Panc1 (cell line): ENCODE results near the gene KCNQ1. TPM values are rescaled to one million over a fixed set of nuclear protein-coding genes. Genes with fewer than 3 reads are reported as not detected.

Experiments
- ATAC-seq: fragments of 200-7000 bp; cut with Tn5 transposase; 2 replicates; pipeline ENCODE4 v1.9.1; 2020; ENCODE audit warnings: mild to moderate bottlenecking, moderate library complexity
- BruUV-seq: library from RNA; stranded (reverse); fragments of 400-500 nt; replicated peaks from 2 replicates; lab custom pipeline; 2021; lab: Mats Ljungman, UMichigan
- CTCF ChIA-PET: fragments of 300-600 bp; sonication (Branson Sonifier 250); formaldehyde crosslinking; loops from one replicate; lab custom pipeline; 2022; ENCODE audit warnings: antibody characterized with exemption; lab: Charles Lee
- POLR2A ChIA-PET: fragments of 300-600 bp; sonication (Branson Sonifier 250); formaldehyde crosslinking; loops from one replicate; lab custom pipeline; 2022; ENCODE audit warnings: antibody characterized with exemption; lab: Charles Lee
- DNase-seq: peaks from one replicate; pipeline ENCODE4 v3.0.0-alpha.2; 2010; ENCODE audit warnings: low read depth, low spot score
- H3K27ac ChIP-seq: 2 replicates; pipeline ENCODE4 v1.5.1; 2011; ENCODE audit warnings: mild to moderate bottlenecking, low read length, inconsistent platforms
- H3K27me3 ChIP-seq: fragments of 200-500 bp; sonication (Bioruptor generic); 2 replicates; pipeline ENCODE4 v1.6.0; 2014; ENCODE audit warnings: low read length, inconsistent platforms; ENCODE audit not compliant: control insufficient read depth, insufficient read depth
- H3K36me3 ChIP-seq: fragments of 200-500 bp; sonication (Bioruptor generic); 2 replicates; pipeline ENCODE4 v1.5.1; 2014; ENCODE audit warnings: inconsistent platforms, mild to moderate bottlenecking, low read length, moderate library complexity; ENCODE audit not compliant: control insufficient read depth, insufficient read depth
- H3K4me1 ChIP-seq: 2 replicates; pipeline ENCODE4 v1.5.1; 2011; ENCODE audit warnings: inconsistent platforms, mild to moderate bottlenecking, low read length, moderate library complexity; ENCODE audit not compliant: control insufficient read depth, insufficient read depth
- H3K4me3 ChIP-seq, 2 experiments: 2 replicates each; pipeline ENCODE4 v1.5.1; 2011 to 2012; ENCODE audit warnings: low read depth in 2 of 2, low read length in 2 of 2, mild to moderate bottlenecking in 2 of 2, inconsistent platforms in 1 of 2, moderate library complexity in 1 of 2
- H3K9me3 ChIP-seq: fragments of 200-500 bp; sonication (Bioruptor generic); 2 replicates; pipeline ENCODE4 v1.5.1; 2014; ENCODE audit warnings: low read depth, mild to moderate bottlenecking, inconsistent platforms, low read length, moderate library complexity; ENCODE audit not compliant: control insufficient read depth, insufficient read depth
- POLR2AphosphoS5 ChIP-seq: IDR thresholded peaks from 2 replicates; pipeline ENCODE4 v1.6.1; 2012; ENCODE audit warnings: mild to moderate bottlenecking, low read depth, low read length, moderate library complexity
- SIN3A ChIP-seq: IDR thresholded peaks from 2 replicates; pipeline ENCODE4 v1.6.1; 2012; ENCODE audit warnings: low read depth, mild to moderate bottlenecking, low read length, moderate library complexity, borderline replicate concordance; ENCODE audit not compliant: insufficient read depth
- TCF7L2 ChIP-seq: IDR thresholded peaks from 2 replicates; pipeline ENCODE4 v1.6.1; 2011; ENCODE audit warnings: mild to moderate bottlenecking, low read depth, low read length, inconsistent platforms
- in situ Hi-C: cut with HindIII; loops from 2 replicates; pipeline ENCODE4 v1.10.0; 2016; ENCODE audit warnings: low sequenced_read_pairs, low pct_unique_long_range_greater_than_20kb
- intact Hi-C: fragments of 100-400 bp; cut with micrococcal nuclease; formaldehyde crosslinking; loops from one replicate; pipeline ENCODE4 v1.10.0; 2022; ENCODE audit not compliant: unreplicated experiment
- total RNA-seq: library from RNA; stranded (reverse); gene quantifications from one replicate; pipeline ENCODE4 v1.2.1, GENCODE V29; 2021; ENCODE audit not compliant: unreplicated experiment
- TF ChIP-seq, protein P1 (sequence below), 2 experiments: IDR thresholded peaks; 2 replicates each; pipeline ENCODE4 v1.6.1; 2011 to 2012; ENCODE audit warnings: low read depth in 2 of 2, control low read depth in 1 of 2, low read length in 1 of 2, mild to moderate bottlenecking in 1 of 2, moderate library complexity in 1 of 2; ENCODE audit not compliant: insufficient read depth in 1 of 2
- TF ChIP-seq, protein P2 (sequence below): fragments of 450-650 bp; IDR thresholded peaks from 2 replicates; pipeline ENCODE4 v1.5.1; 2017; ENCODE audit warnings: mild to moderate bottlenecking

KCNQ1 gene
- total RNA-seq, 1 experiment from 2014 or later: 1.0 TPM

DNA sequence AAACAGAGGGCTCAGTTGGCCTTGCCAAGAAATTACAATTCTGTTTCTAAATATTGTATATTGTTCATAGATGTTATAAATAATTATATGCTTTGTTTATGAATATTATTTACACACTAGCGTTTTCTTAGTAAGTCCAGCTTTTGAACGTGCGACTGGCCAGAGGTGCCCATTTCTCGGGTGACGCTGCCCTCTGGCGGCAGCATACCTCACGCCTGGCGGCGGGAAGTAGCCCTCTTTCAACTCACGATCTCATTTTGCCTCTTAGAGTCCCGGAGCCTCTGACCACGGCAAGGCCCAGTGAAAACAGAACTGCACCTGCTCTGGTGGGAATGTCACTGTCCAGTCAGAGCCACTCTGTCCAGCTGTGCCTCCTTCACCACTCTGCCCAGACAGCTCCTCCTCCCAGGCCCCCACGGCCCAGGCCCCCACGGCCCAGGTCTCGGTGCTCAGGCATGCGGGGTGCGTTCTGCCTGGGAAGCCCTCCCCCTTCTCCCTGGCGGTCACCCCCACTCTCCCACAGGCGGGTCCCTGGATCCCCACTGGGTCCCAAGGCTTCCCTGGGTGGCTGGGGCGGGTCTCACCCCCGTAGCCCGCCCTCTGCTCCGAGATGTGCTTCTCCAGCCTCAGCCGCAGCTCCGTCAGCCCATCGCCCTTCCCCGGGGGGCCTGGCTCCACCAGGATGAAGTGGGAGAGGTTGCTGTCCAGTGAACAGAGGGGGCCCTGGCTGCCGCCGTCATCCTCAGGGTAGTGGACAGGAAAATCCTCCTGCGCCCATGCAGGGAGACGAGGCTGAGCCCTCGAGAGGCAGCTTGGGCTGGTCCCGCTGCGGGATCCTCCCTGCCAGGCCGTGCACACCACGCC lies 24.9 kb upstream of the KCNQ1 start:
- ChIA-PET CTCF (interaction anchor here (0.6 to 6.3 kb wide), 22 partner anchors 11 to 676 kb away, joined by 3 to 102 read pairs (median 5); partner anchors contain the start of genes C11orf21, TSPAN32 and TSSC4), POLR2A (interaction anchor here (1.6 kb wide), 1 partner anchor 42 kb away, joined by 8 read pairs; no protein-coding TSS in a partner anchor)
- H3K4me1 ChIP-seq: peaks cover 7% of the 10 kb centered on the region; the same call in 1 of the 2 replicates
- peak; percentile 78 for DNase-seq
- H3K27ac ChIP-seq: peak overlapping the region; percentile 23; the same call in 1 of the 2 replicates
- H3K27me3 ChIP-seq: no peaks in the 10 kb centered on the region
- in situ Hi-C loops (no loop called here), intact Hi-C loops (loop anchor here (1.0 to 2.0 kb wide), 3 partner anchors 20 to 221 kb away; partner anchors contain the start of gene TSSC4)
- H3K4me3 ChIP-seq: peak overlapping the region in 1 of 2 experiments; percentile 42; a peak in 2 of 4 replicates
- no TSS peak for BruUV-seq
- TF ChIP-seq POLR2AphosphoS5: no peak
- TF ChIP-seq, protein P1, sequence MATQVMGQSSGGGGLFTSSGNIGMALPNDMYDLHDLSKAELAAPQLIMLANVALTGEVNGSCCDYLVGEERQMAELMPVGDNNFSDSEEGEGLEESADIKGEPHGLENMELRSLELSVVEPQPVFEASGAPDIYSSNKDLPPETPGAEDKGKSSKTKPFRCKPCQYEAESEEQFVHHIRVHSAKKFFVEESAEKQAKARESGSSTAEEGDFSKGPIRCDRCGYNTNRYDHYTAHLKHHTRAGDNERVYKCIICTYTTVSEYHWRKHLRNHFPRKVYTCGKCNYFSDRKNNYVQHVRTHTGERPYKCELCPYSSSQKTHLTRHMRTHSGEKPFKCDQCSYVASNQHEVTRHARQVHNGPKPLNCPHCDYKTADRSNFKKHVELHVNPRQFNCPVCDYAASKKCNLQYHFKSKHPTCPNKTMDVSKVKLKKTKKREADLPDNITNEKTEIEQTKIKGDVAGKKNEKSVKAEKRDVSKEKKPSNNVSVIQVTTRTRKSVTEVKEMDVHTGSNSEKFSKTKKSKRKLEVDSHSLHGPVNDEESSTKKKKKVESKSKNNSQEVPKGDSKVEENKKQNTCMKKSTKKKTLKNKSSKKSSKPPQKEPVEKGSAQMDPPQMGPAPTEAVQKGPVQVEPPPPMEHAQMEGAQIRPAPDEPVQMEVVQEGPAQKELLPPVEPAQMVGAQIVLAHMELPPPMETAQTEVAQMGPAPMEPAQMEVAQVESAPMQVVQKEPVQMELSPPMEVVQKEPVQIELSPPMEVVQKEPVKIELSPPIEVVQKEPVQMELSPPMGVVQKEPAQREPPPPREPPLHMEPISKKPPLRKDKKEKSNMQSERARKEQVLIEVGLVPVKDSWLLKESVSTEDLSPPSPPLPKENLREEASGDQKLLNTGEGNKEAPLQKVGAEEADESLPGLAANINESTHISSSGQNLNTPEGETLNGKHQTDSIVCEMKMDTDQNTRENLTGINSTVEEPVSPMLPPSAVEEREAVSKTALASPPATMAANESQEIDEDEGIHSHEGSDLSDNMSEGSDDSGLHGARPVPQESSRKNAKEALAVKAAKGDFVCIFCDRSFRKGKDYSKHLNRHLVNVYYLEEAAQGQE (IDR thresholded peaks at IDR 0.05; ENCODE audit: insufficient read depth in 1 of 2, low read depth in 2 of 2, low read length in 1 of 2): 0 out of 4 replicates have a peak, but pooled peaks of 1 of the 2 experiments have one; percentile 12
- peak; percentile 42; the same call in 1 of the 2 replicates for TF ChIP-seq TCF7L2
- TF ChIP-seq, protein P2, sequence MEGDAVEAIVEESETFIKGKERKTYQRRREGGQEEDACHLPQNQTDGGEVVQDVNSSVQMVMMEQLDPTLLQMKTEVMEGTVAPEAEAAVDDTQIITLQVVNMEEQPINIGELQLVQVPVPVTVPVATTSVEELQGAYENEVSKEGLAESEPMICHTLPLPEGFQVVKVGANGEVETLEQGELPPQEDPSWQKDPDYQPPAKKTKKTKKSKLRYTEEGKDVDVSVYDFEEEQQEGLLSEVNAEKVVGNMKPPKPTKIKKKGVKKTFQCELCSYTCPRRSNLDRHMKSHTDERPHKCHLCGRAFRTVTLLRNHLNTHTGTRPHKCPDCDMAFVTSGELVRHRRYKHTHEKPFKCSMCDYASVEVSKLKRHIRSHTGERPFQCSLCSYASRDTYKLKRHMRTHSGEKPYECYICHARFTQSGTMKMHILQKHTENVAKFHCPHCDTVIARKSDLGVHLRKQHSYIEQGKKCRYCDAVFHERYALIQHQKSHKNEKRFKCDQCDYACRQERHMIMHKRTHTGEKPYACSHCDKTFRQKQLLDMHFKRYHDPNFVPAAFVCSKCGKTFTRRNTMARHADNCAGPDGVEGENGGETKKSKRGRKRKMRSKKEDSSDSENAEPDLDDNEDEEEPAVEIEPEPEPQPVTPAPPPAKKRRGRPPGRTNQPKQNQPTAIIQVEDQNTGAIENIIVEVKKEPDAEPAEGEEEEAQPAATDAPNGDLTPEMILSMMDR: peak; percentile 97
- no peak for TF ChIP-seq SIN3A
- ATAC-seq: peak; percentile 74
- no peaks in the 10 kb centered on the region for H3K9me3 ChIP-seq
- H3K36me3 ChIP-seq: no peaks in the 10 kb centered on the region

DNA sequence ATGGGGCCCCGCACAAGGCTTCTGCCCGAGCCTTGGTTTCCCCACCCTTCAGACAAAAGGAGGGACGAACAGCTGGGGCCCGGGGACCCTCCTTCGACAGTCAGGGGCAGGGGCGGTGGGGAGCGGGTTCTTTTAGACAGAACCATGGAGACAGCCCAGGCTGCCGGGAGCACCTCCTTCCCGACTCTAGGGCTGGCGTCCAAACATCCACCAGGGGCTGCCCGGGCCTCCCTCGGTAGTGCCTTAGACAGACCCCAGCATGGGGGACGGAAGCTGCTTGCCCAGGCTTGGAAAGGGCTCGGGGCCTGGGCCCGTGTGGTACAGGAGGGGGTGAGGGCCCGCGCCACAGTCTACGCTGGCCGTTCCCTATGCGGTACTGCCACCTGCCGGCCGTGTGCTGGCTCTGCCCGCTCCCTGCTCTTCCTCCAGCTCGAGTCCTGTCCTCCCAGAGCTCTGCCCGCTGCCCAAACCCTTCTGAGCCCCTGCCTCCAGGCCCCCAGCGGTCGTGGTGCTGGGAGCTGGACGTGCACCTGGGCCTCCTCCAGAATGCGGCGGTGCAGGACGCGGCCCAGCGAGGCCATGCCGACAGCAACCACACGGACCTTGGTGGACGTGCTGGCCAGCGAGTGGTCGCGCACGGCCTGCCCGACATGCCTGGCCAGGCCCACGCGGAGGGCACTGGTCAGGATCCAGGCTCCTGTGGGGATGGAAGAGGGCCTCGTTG lies 24.1 kb upstream of the KCNQ1 start:
- ATAC-seq: peak; percentile 96

More for the DNA sequence above, 24.1 kb upstream of the KCNQ1 start:
- H3K9me3 ChIP-seq: no peaks in the 10 kb centered on the region
- peak overlapping the region; percentile 3 to 42; a peak in 2 of 4 replicates for H3K4me3 ChIP-seq
- intact Hi-C loops (loop anchor here (1.0 to 2.0 kb wide), 2 partner anchors 20 to 222 kb away; partner anchors contain the start of gene TSSC4), in situ Hi-C loops (no loop called here)
- H3K36me3 ChIP-seq: no peaks in the 10 kb centered on the region
- POLR2A ChIA-PET: interaction anchor here (1.6 kb wide), 1 partner anchor 43 kb away, joined by 8 read pairs; no protein-coding TSS in a partner anchor
- H3K27ac ChIP-seq: peak overlapping the region; percentile 23; the same call in 1 of the 2 replicates
- H3K27me3 ChIP-seq: no peaks in the 10 kb centered on the region
- no TSS peak for BruUV-seq
- DNase-seq: no peak
- peaks cover 7% of the 10 kb centered on the region; the same call in 1 of the 2 replicates for H3K4me1 ChIP-seq
- TF ChIP-seq, protein P1 (IDR thresholded peaks at IDR 0.05; ENCODE audit: insufficient read depth in 1 of 2, low read depth in 2 of 2, low read length in 1 of 2): no peak; a peak in 1 of 4 replicates
- TF ChIP-seq, protein P2: peak; percentile 99
- CTCF ChIA-PET: interaction anchor here (0.6 to 6.3 kb wide), 19 partner anchors 12 to 267 kb away, joined by 3 to 102 read pairs (median 5); partner anchors contain the start of genes C11orf21, TSPAN32 and TSSC4
